Liver (tissue), 9 donors: ENCODE data around the gene PTPRD. TPM values are rescaled to one million over a fixed set of nuclear protein-coding genes. Genes with fewer than 3 reads are reported as not detected.

ENCODE experiments used
- DNase-seq: peaks from one replicate; pipeline ENCODE4 v3.0.0-alpha.2; 2017; ENCODE audit warnings: low spot score
- H3K27ac ChIP-seq, 2 donors: one replicate each; pipeline ENCODE4 v1.7.0; 2013; ENCODE audit warnings: inconsistent platforms in 2 of 2, low read length in 2 of 2, control low read depth in 1 of 2, low read depth in 1 of 2, mild to moderate bottlenecking in 1 of 2
- H3K27me3 ChIP-seq, 4 donors: one replicate each; pipeline versions ENCODE4 v1.6.1 to v1.7.0; 2013; ENCODE audit warnings: low read length in 3 of 4, inconsistent platforms in 1 of 4, mild to moderate bottlenecking in 1 of 4, moderate library complexity in 1 of 4; ENCODE audit not compliant: control insufficient read depth in 4 of 4, insufficient read depth in 4 of 4
- H3K36me3 ChIP-seq, 4 donors: one replicate each; pipeline versions ENCODE4 v1.6.1 to v1.7.0; 2013; ENCODE audit warnings: low read length in 3 of 4, mild to moderate bottlenecking in 3 of 4, low read depth in 1 of 4, moderate library complexity in 1 of 4; ENCODE audit not compliant: control insufficient read depth in 4 of 4, insufficient read depth in 3 of 4
- H3K4me1 ChIP-seq, 4 donors: one replicate each; pipeline versions ENCODE4 v1.6.1 to v1.7.0; 2013; ENCODE audit warnings: low read length in 3 of 4, mild to moderate bottlenecking in 3 of 4, moderate library complexity in 1 of 4; ENCODE audit not compliant: control insufficient read depth in 4 of 4, insufficient read depth in 4 of 4
- H3K4me3 ChIP-seq, 3 donors: one replicate each; pipeline versions ENCODE4 v1.6.1 to v1.7.0; 2013; ENCODE audit warnings: low read length in 3 of 3, control low read depth in 1 of 3, low read depth in 1 of 3, mild to moderate bottlenecking in 1 of 3
- H3K9ac ChIP-seq, 2 donors: one replicate each; pipeline ENCODE4 v1.7.0; 2013; ENCODE audit warnings: low read length in 2 of 2, mild to moderate bottlenecking in 2 of 2, moderate library complexity in 2 of 2, control low read depth in 1 of 2, low read depth in 1 of 2
- H3K9me3 ChIP-seq, 4 donors: one replicate each; pipeline versions ENCODE4 v1.6.1 to v1.7.0; 2013; ENCODE audit warnings: low read length in 3 of 4; ENCODE audit not compliant: control insufficient read depth in 4 of 4
- CTCF ChIP-seq: fragments of 150-350 bp; IDR thresholded peaks from 2 replicates; pipeline ENCODE4 v1.5.1; 2017; ENCODE audit warnings: improper control_type of control experiment, low read depth, low read length; ENCODE audit not compliant: missing input control
- EGR1 ChIP-seq, 2 donors: IDR thresholded peaks; 2 replicates each; pipeline ENCODE4 v1.6.1; 2016 to 2018; ENCODE audit warnings: antibody characterized with exemption in 2 of 2, low read depth in 2 of 2
- FOXA1 ChIP-seq: IDR thresholded peaks from 2 replicates; pipeline ENCODE4 v1.6.1; 2016; ENCODE audit warnings: antibody characterized with exemption
- FOXA2 ChIP-seq: IDR thresholded peaks from 2 replicates; pipeline ENCODE4 v1.6.1; 2016; ENCODE audit warnings: antibody characterized with exemption
- GABPA ChIP-seq, 2 donors: IDR thresholded peaks in 1 of 2; conservative IDR thresholded peaks in 1 of 2; 2 replicates each; pipeline ENCODE4 v1.6.1; 2016; ENCODE audit warnings: antibody characterized with exemption in 2 of 2, mild to moderate bottlenecking in 1 of 2, moderate library complexity in 1 of 2
- HNF4A ChIP-seq, 2 donors: conservative IDR thresholded peaks; 2 replicates each; pipeline ENCODE4 v1.6.1; 2016; ENCODE audit warnings: antibody characterized with exemption in 2 of 2, mild to moderate bottlenecking in 2 of 2
- HNF4G ChIP-seq: IDR thresholded peaks from 2 replicates; pipeline ENCODE4 v1.6.1; 2016; ENCODE audit warnings: antibody characterized with exemption
- JUND ChIP-seq, 2 donors: IDR thresholded peaks; 2 replicates each; pipeline ENCODE4 v1.6.1; 2016; ENCODE audit warnings: antibody characterized with exemption in 2 of 2
- MAX ChIP-seq: IDR thresholded peaks from 2 replicates; pipeline ENCODE4 v1.6.1; 2016; ENCODE audit warnings: antibody characterized with exemption
- NR2F2 ChIP-seq: IDR thresholded peaks from 2 replicates; pipeline ENCODE4 v1.6.1; 2016; ENCODE audit warnings: antibody characterized with exemption
- RAD21 ChIP-seq, 2 donors: IDR thresholded peaks; 2 replicates each; pipeline ENCODE4 v1.6.1; 2016; ENCODE audit warnings: antibody characterized with exemption in 2 of 2, mild to moderate bottlenecking in 2 of 2
- RXRA ChIP-seq, 2 donors: IDR thresholded peaks; 2 replicates each; pipeline ENCODE4 v1.6.1; 2017 to 2018; ENCODE audit warnings: antibody characterized with exemption in 2 of 2, mild to moderate bottlenecking in 1 of 2
- SP1 ChIP-seq: IDR thresholded peaks from 2 replicates; pipeline ENCODE4 v1.6.1; 2018; ENCODE audit warnings: antibody characterized with exemption, mild to moderate bottlenecking
- TAF1 ChIP-seq: conservative IDR thresholded peaks from 2 replicates; pipeline ENCODE4 v1.6.1; 2016; ENCODE audit warnings: antibody characterized with exemption, mild to moderate bottlenecking
- YY1 ChIP-seq: IDR thresholded peaks from 2 replicates; pipeline ENCODE4 v1.6.1; 2016; ENCODE audit warnings: antibody characterized with exemption, mild to moderate bottlenecking
- WGBS: extraction: QIAGEN DNeasy Blood & Tissue Kit; methylation state at CpG from one replicate; pipeline ENCODE4 v1.1.7; 2013; 5-methylcytosine and 5-hydroxymethylcytosine counted together
- polyA plus RNA-seq, 2 donors: library from polyadenylated mRNA; stranded (reverse) in 1 of 2; unstranded in 1 of 2; fragments of 200-250 nt in 1 of 2; fragments of >200 nt in 1 of 2; fragmentation: Nextera tagmentation in 1 of 2; extraction: Ambion mirVana in 1 of 2; gene quantifications; one replicate each; pipeline versions ENCODE4 v1.2.1 to v1.2.3, GENCODE V29; 2013 to 2015
- total RNA-seq, 2 donors: library from RNA; depleted of rRNA; stranded (reverse); fragments of >200 nt; gene quantifications; one replicate each; pipeline ENCODE4 v1.2.3, GENCODE V29; 2014
- TF ChIP-seq, protein P1 (sequence below): IDR thresholded peaks from 2 replicates; pipeline ENCODE4 v1.6.1; 2016; ENCODE audit warnings: antibody characterized with exemption, mild to moderate bottlenecking
- TF ChIP-seq, protein P2 (sequence below): IDR thresholded peaks from 2 replicates; pipeline ENCODE4 v1.6.1; 2016; ENCODE audit warnings: antibody characterized with exemption
- TF ChIP-seq, protein P3 (sequence below): IDR thresholded peaks from 2 replicates; pipeline ENCODE4 v1.6.1; 2016; ENCODE audit warnings: antibody characterized with exemption
- donor health status: healthy.
- donor health status: healthy.
- donor health status: healthy.
- donor health status: healthy.
- donor health status: healthy.

PTPRD gene
- total and polyA plus RNA-seq, 4 donors: 0.78 to 34.2 (median 4.7) TPM

DNA sequence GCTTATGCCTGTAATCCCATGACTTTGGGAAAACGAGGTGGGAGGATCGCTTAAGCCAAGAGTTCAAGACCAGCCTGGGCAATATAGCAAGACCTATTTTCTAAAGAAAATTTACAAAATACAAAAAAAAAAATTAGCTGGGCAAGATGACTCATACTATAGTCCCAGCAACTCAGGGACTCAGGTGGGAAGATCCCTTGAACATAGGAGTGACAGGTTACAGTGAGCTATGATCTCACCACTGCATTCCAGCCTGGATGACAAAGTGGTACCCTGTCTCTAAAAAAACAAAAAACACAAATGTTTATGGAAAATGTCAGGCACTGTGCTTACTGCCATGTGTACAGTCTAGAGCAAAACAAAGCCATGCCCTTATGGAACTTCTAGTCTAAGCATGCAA lies 1989.9 kb downstream of the PTPRD start:
- no peak for DNase-seq
- Histone ChIP-seq H3K4me1 (no peaks in the 10 kb centered on the region), H3K4me3 (no peak overlapping the region), H3K9ac (no peak overlapping the region), H3K27me3 (no peaks in the 10 kb centered on the region), H3K27ac (no peak overlapping the region), H3K36me3 (no peaks in the 10 kb centered on the region), H3K9me3 (no peaks in the 10 kb centered on the region)
- no peak for TF ChIP-seq SP1
- TF ChIP-seq YY1: no peak
- TF ChIP-seq NR2F2: no peak
- TF ChIP-seq, protein P1, sequence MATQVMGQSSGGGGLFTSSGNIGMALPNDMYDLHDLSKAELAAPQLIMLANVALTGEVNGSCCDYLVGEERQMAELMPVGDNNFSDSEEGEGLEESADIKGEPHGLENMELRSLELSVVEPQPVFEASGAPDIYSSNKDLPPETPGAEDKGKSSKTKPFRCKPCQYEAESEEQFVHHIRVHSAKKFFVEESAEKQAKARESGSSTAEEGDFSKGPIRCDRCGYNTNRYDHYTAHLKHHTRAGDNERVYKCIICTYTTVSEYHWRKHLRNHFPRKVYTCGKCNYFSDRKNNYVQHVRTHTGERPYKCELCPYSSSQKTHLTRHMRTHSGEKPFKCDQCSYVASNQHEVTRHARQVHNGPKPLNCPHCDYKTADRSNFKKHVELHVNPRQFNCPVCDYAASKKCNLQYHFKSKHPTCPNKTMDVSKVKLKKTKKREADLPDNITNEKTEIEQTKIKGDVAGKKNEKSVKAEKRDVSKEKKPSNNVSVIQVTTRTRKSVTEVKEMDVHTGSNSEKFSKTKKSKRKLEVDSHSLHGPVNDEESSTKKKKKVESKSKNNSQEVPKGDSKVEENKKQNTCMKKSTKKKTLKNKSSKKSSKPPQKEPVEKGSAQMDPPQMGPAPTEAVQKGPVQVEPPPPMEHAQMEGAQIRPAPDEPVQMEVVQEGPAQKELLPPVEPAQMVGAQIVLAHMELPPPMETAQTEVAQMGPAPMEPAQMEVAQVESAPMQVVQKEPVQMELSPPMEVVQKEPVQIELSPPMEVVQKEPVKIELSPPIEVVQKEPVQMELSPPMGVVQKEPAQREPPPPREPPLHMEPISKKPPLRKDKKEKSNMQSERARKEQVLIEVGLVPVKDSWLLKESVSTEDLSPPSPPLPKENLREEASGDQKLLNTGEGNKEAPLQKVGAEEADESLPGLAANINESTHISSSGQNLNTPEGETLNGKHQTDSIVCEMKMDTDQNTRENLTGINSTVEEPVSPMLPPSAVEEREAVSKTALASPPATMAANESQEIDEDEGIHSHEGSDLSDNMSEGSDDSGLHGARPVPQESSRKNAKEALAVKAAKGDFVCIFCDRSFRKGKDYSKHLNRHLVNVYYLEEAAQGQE: no peak
- no peak for TF ChIP-seq TAF1
- no peak for TF ChIP-seq RAD21 (IDR thresholded peaks at IDR 0.05)
- TF ChIP-seq FOXA1: no peak
- TF ChIP-seq CTCF: no peak
- no peak for TF ChIP-seq FOXA2
- no peak for TF ChIP-seq JUND (IDR thresholded peaks at IDR 0.05)
- WGBS: 94% methylated on average over 2 of the region's 2 CpGs

GRCh38 chr9:8622222-8622802 lies 1990.5 kb downstream of the PTPRD start:
- Histone ChIP-seq H3K9ac (no peak overlapping the region), H3K27ac (no peak overlapping the region), H3K27me3 (no peaks in the 10 kb centered on the region), H3K4me3 (no peak overlapping the region), H3K9me3 (no peaks in the 10 kb centered on the region), H3K4me1 (no peaks in the 10 kb centered on the region), H3K36me3 (no peaks in the 10 kb centered on the region)
- TF ChIP-seq, protein P1: no peak
- TF ChIP-seq FOXA2: no peak
- no peak for TF ChIP-seq SP1
- no peak for TF ChIP-seq GABPA (IDR thresholded peaks at IDR 0.05 in 1 of 2, conservative IDR thresholded peaks at IDR 0.05 in 1 of 2)
- no peak for TF ChIP-seq HNF4A (conservative IDR thresholded peaks at IDR 0.05)
- no peak for TF ChIP-seq TAF1
- TF ChIP-seq, protein P2, sequence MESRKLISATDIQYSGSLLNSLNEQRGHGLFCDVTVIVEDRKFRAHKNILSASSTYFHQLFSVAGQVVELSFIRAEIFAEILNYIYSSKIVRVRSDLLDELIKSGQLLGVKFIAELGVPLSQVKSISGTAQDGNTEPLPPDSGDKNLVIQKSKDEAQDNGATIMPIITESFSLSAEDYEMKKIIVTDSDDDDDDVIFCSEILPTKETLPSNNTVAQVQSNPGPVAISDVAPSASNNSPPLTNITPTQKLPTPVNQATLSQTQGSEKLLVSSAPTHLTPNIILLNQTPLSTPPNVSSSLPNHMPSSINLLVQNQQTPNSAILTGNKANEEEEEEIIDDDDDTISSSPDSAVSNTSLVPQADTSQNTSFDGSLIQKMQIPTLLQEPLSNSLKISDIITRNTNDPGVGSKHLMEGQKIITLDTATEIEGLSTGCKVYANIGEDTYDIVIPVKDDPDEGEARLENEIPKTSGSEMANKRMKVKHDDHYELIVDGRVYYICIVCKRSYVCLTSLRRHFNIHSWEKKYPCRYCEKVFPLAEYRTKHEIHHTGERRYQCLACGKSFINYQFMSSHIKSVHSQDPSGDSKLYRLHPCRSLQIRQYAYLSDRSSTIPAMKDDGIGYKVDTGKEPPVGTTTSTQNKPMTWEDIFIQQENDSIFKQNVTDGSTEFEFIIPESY: no peak
- TF ChIP-seq MAX: no peak
- no peak for TF ChIP-seq CTCF
- TF ChIP-seq EGR1 (IDR thresholded peaks at IDR 0.05; ENCODE audit: low read depth in 2 of 2): no peak
- TF ChIP-seq RAD21 (IDR thresholded peaks at IDR 0.05): no peak
- no peak for TF ChIP-seq JUND (IDR thresholded peaks at IDR 0.05)
- TF ChIP-seq, protein P3, sequence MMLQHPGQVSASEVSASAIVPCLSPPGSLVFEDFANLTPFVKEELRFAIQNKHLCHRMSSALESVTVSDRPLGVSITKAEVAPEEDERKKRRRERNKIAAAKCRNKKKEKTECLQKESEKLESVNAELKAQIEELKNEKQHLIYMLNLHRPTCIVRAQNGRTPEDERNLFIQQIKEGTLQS: no peak
- TF ChIP-seq HNF4G: no peak
- no peak for TF ChIP-seq RXRA (IDR thresholded peaks at IDR 0.05)
- TF ChIP-seq FOXA1: no peak
- WGBS: 87% methylated on average over 3 of the region's 3 CpGs
- DNase-seq: no peak
